ENCODE data around the gene SHISA9.

Gene SHISA9

GRCh38 chr16:13134836-13135235 lies 233.4 kb downstream of the SHISA9 start:
- no peaks in the 10 kb centered on the region for H3K4me1 ChIP-seq (ENCODE audit: insufficient read depth, low read length, poor library complexity, severe bottlenecking)
- H2AFZ ChIP-seq (ENCODE audit: low read length), result no peak overlapping the region
- H3K9me3 ChIP-seq (ENCODE audit: insufficient read depth, low read depth, low read length), result no peaks in the 10 kb centered on the region
- H4K20me1 ChIP-seq (ENCODE audit: insufficient read depth, low read length, poor library complexity, severe bottlenecking), result no peaks in the 10 kb centered on the region
- no peak overlapping the region for H3K4me3 ChIP-seq (ENCODE audit: low read length, poor library complexity, severe bottlenecking)
- no peaks in the 10 kb centered on the region for H3K36me3 ChIP-seq (ENCODE audit: insufficient read depth, low read length)
- no peaks in the 10 kb centered on the region for H3K79me2 ChIP-seq (ENCODE audit: insufficient read depth, low read length)
- no peaks in the 10 kb centered on the region for H3K9me2 ChIP-seq (replicated peaks; ENCODE audit: low read depth, low read length)
- TF ChIP-seq CTCF (conservative IDR thresholded peaks at IDR 0.05; ENCODE audit: low read length), result no peak
- no peak for TF ChIP-seq EZH2phosphoT487 (IDR thresholded peaks at IDR 0.05; ENCODE audit: borderline replicate concordance)
- H3K9ac ChIP-seq (ENCODE audit: low read depth, low read length, poor library complexity, severe bottlenecking), result no peak overlapping the region
- H3K27me3 ChIP-seq (ENCODE audit: insufficient read depth, low read length, poor library complexity, severe bottlenecking), result no peaks in the 10 kb centered on the region
- H3F3A ChIP-seq (ENCODE audit: low read depth), result no peaks in the 10 kb centered on the region
- H3K4me2 ChIP-seq (ENCODE audit: low read depth, low read length, poor library complexity, severe bottlenecking), result no peak overlapping the region

GRCh38 chr16:13136901-13137300 lies 235.5 kb downstream of the SHISA9 start:
- no peaks in the 10 kb centered on the region for H4K20me1 ChIP-seq (ENCODE audit: insufficient read depth, low read length, poor library complexity, severe bottlenecking)
- TF ChIP-seq CTCF (conservative IDR thresholded peaks at IDR 0.05; ENCODE audit: low read length) (no peak), EZH2phosphoT487 (IDR thresholded peaks at IDR 0.05; ENCODE audit: borderline replicate concordance) (no peak)
- no peak overlapping the region for H3K4me2 ChIP-seq (ENCODE audit: low read depth, low read length, poor library complexity, severe bottlenecking)
- H3K36me3 ChIP-seq (ENCODE audit: insufficient read depth, low read length), result no peaks in the 10 kb centered on the region
- H3K4me1 ChIP-seq (ENCODE audit: insufficient read depth, low read length, poor library complexity, severe bottlenecking), result no peaks in the 10 kb centered on the region
- no peaks in the 10 kb centered on the region for H3F3A ChIP-seq (ENCODE audit: low read depth)
- H3K4me3 ChIP-seq (ENCODE audit: low read length, poor library complexity, severe bottlenecking), result no peak overlapping the region
- no peaks in the 10 kb centered on the region for H3K9me3 ChIP-seq (ENCODE audit: insufficient read depth, low read depth, low read length)
- H3K9me2 ChIP-seq (replicated peaks; ENCODE audit: low read depth, low read length), result no peaks in the 10 kb centered on the region
- no peaks in the 10 kb centered on the region for H3K27me3 ChIP-seq (ENCODE audit: insufficient read depth, low read length, poor library complexity, severe bottlenecking)
- H2AFZ ChIP-seq (ENCODE audit: low read length), result no peak overlapping the region
- no peaks in the 10 kb centered on the region for H3K79me2 ChIP-seq (ENCODE audit: insufficient read depth, low read length)
- H3K9ac ChIP-seq (ENCODE audit: low read depth, low read length, poor library complexity, severe bottlenecking), result no peak overlapping the region

GRCh38 chr16:13138528-13138927 lies 237.1 kb downstream of the SHISA9 start:
- no peaks in the 10 kb centered on the region for H3K4me1 ChIP-seq (ENCODE audit: insufficient read depth, low read length, poor library complexity, severe bottlenecking)
- no peak overlapping the region for H3K4me2 ChIP-seq (ENCODE audit: low read depth, low read length, poor library complexity, severe bottlenecking)
- H4K20me1 ChIP-seq (ENCODE audit: insufficient read depth, low read length, poor library complexity, severe bottlenecking), result no peaks in the 10 kb centered on the region
- no peaks in the 10 kb centered on the region for H3F3A ChIP-seq (ENCODE audit: low read depth)
- H3K4me3 ChIP-seq (ENCODE audit: low read length, poor library complexity, severe bottlenecking), result no peak overlapping the region
- no peaks in the 10 kb centered on the region for H3K79me2 ChIP-seq (ENCODE audit: insufficient read depth, low read length)
- H3K36me3 ChIP-seq (ENCODE audit: insufficient read depth, low read length), result no peaks in the 10 kb centered on the region
- H3K9me3 ChIP-seq (ENCODE audit: insufficient read depth, low read depth, low read length), result no peaks in the 10 kb centered on the region; the same call in 1 of the 2 replicates
- no peak for TF ChIP-seq CTCF (conservative IDR thresholded peaks at IDR 0.05; ENCODE audit: low read length)
- no peak for TF ChIP-seq EZH2phosphoT487 (IDR thresholded peaks at IDR 0.05; ENCODE audit: borderline replicate concordance)
- H3K27me3 ChIP-seq (ENCODE audit: insufficient read depth, low read length, poor library complexity, severe bottlenecking), result no peaks in the 10 kb centered on the region
- no peak overlapping the region for H3K9ac ChIP-seq (ENCODE audit: low read depth, low read length, poor library complexity, severe bottlenecking)
- no peaks in the 10 kb centered on the region for H3K9me2 ChIP-seq (replicated peaks; ENCODE audit: low read depth, low read length)
- H2AFZ ChIP-seq (ENCODE audit: low read length), result no peak overlapping the region

Data from Loucy (cell line).